Fibroblast of lung (primary cell): ENCODE data around the gene FBXL17.

Experiments
- CTCF ChIP-seq, 2 donors: IDR thresholded peaks in 1 of 2; conservative IDR thresholded peaks in 1 of 2; 1 replicate in 1 of 2; 2 replicates in 1 of 2; pipeline ENCODE4 v1.5.1; 2011 to 2012; ENCODE audit warnings: low read length in 2 of 2, control low read depth in 1 of 2, inconsistent platforms in 1 of 2, low read depth in 1 of 2, mild to moderate bottlenecking in 1 of 2
- EZH2 ChIP-seq: IDR thresholded peaks from 2 replicates; pipeline ENCODE4 v1.5.1; 2012; ENCODE audit warnings: low read length, control low read depth, mild to moderate bottlenecking; ENCODE audit errors: missing control alignments

DNA sequence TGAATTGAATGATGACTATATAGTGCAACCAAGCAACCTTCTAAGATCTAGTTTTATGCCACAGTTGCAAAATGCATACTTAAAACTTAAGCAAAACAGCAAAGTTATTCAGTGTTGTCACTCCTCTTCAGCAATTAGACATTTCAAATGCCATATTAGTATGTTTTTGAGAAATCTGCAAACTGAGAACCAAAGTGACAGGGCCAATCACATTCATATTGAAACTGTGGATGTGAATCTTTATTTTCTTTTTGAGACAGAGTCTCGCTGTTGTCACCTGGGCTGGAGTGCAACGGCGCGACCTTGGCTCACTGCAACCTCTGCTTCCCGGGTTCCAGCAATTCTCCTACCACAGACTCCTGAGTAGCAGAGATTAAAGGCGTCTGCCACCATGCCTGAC is 461.9 kb downstream of the FBXL17 start:
- TF ChIP-seq CTCF (conservative IDR thresholded peaks at IDR 0.05 in 1 of 2, IDR thresholded peaks at IDR 0.05 in 1 of 2; ENCODE audit: low read depth in 1 of 2, low read length in 2 of 2): no peak
- TF ChIP-seq EZH2: no peak
